Urinary bladder (tissue), 4 donors: Measurements from ENCODE around the gene LGALS9B. TPM values are rescaled to one million over a fixed set of nuclear protein-coding genes. Genes with fewer than 3 reads are reported as not detected.
"Not testable (repeated sequence)": the region's sequence is repeated elsewhere in the genome, so short reads cannot be mapped to it uniquely, and the experiment has no call there.

Experiments used
- DNase-seq: peaks from one replicate; pipeline ENCODE4 v3.0.0-alpha.2; 2015; ENCODE audit errors: extremely low spot score
- H3K27ac ChIP-seq: one replicate; pipeline ENCODE4 v1.5.1; 2013; ENCODE audit warnings: low read depth, mild to moderate bottlenecking, moderate library complexity
- H3K36me3 ChIP-seq: one replicate; pipeline ENCODE4 v1.6.1; 2013; ENCODE audit warnings: mild to moderate bottlenecking, moderate library complexity; ENCODE audit not compliant: insufficient read depth
- H3K4me1 ChIP-seq: one replicate; pipeline ENCODE4 v1.6.1; 2013; ENCODE audit warnings: mild to moderate bottlenecking, moderate library complexity; ENCODE audit not compliant: insufficient read depth
- H3K4me3 ChIP-seq: one replicate; pipeline ENCODE4 v1.5.1; 2013; ENCODE audit warnings: low read depth, low read length
- WGBS: extraction: QIAGEN DNeasy Blood & Tissue Kit; methylation state at CpG from one replicate; pipeline ENCODE4 v1.1.7; 2013; 5-methylcytosine and 5-hydroxymethylcytosine counted together
- polyA plus RNA-seq: library from polyadenylated mRNA; stranded (reverse); fragments of 200-250 nt; gene quantifications from one replicate; pipeline ENCODE4 v1.2.3, GENCODE V29; 2013
- small RNA-seq: library from RNA; depleted of rRNA; stranded (forward); fragments of <200 nt; gene quantifications from one replicate; pipeline ENCODE3, GENCODE V24; 2014
- total RNA-seq: library from RNA; depleted of rRNA; stranded (reverse); fragments of >200 nt; gene quantifications from one replicate; pipeline ENCODE4 v1.2.3, GENCODE V29; 2014
- donor health status: healthy with polysubstance abuse.
- donor health status: healthy.

LGALS9B gene
- total and polyA plus RNA-seq, 2 donors, result not detected

DNA sequence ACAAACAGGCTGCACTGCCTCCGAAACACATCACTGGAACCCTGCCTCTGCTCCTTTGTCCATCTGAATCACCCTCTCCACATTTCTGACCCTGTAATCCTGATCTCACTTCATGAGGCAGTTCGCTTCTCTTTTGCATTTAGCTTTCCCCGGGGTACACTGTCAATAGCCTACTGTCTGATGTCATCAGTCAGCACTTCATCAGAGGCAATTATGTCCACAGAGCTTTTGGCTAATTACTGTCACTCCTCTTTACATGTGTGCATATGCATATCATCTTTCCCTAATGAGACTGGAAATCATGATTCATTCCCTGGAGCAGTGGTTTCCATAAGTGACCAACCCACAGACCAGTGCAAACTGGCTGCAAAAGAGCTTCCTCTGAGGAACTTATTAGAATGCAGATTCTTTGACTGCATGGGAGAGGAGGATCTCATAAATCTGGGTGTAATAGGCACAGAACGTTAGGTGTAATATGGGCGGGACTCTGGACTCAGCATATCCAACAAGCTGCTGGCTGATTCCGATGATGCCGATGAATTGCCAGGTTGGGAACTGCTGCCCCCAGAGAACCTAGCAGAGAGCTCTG is 49.8 kb downstream of the LGALS9B start:
- not testable (repeated sequence) for H3K36me3 ChIP-seq, DNase-seq, H3K27ac ChIP-seq, H3K4me1 ChIP-seq, H3K4me3 ChIP-seq
- WGBS, result 95% methylated on average over 4 of the region's 7 CpGs

DNA sequence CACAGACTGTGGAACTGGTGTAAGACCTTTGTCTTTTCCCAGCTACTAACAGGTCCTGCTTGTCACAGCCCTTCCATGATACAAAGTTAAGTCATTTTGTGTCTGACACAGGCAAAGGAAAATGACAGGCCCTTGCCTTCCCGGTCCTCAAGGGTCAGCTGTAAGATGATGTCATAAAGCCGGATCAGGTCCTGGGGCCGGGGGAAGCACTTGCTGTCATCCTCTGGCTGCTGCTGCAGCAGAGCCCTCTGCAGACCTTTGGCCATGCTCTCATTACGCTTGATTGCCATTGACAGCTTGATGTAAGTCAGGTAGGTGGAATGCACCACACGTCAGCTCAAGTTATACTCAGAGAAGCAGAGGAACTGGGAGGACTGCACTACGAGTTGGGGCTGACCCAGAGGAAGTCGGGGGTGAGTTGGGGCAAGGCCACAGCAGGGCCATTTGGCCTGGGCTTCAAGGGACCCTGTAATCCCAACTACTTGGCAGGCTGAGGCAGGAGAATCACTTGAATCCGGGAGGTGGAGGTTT is 50.9 kb downstream of the LGALS9B start:
- DNase-seq, H3K4me1 ChIP-seq, H3K4me3 ChIP-seq, H3K27ac ChIP-seq, H3K36me3 ChIP-seq: not testable (repeated sequence)
- 71% methylated on average over 7 of the region's 8 CpGs for WGBS

DNA sequence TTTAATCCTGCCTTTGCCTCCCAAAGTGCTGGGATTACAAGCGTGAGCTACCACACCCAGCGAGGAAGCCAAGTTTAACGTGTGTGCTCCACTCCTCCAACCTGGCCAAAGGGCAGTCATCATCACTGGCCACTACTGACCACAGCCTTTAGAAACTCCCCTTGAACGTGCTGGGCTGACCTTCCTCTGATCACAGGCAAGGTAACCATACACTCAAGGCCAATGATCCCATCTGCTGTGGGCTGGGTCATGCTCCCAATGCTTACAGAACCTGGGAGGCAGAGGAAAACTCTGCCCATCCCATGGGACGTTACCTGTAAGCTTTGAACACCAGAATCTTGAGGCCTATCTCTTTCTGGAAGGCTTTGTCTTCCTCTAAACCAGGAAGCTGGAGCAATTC is 51.9 kb downstream of the LGALS9B start:
- not testable (repeated sequence) for H3K27ac ChIP-seq, DNase-seq, H3K4me3 ChIP-seq, H3K36me3 ChIP-seq, H3K4me1 ChIP-seq
- no CpG with 5 or more reads among the region's 5 CpGs for WGBS

DNA sequence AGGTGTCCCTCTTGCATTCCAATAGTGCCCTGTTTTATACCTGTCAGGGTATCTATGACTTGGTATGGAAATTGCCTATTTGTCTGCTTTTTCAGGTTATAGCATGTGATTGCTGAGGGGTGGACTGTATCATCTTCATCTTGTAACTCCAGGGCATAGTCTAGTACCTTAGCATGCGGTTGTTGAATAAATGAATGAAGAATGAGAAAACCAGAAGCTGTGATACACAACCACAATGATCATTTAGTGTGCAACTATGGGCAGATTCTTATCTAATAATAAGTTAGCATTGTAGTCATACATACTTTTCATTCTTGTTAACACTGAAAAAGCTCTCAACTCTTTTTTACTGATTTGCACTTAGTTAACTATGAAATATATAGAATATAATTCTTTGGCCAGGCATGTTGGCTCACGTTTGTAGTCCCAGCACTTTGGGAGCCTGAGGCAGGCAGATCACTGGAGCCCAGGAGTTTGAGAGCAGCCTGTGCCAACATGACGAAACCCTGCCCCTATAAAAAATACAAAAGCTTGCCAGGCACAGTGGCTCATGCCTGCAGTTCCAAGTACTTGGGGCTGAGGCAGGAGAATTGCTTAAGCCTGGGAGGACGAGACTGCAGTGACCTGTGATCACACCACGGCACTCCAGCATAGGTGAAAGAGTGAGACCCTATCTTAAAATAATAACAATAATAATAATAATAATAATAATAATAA is 65.9 kb downstream of the LGALS9B start:
- not testable (repeated sequence) for H3K4me3 ChIP-seq, H3K27ac ChIP-seq, DNase-seq, H3K36me3 ChIP-seq, H3K4me1 ChIP-seq
- 68% methylated on average over 2 of the region's 5 CpGs for WGBS

DNA sequence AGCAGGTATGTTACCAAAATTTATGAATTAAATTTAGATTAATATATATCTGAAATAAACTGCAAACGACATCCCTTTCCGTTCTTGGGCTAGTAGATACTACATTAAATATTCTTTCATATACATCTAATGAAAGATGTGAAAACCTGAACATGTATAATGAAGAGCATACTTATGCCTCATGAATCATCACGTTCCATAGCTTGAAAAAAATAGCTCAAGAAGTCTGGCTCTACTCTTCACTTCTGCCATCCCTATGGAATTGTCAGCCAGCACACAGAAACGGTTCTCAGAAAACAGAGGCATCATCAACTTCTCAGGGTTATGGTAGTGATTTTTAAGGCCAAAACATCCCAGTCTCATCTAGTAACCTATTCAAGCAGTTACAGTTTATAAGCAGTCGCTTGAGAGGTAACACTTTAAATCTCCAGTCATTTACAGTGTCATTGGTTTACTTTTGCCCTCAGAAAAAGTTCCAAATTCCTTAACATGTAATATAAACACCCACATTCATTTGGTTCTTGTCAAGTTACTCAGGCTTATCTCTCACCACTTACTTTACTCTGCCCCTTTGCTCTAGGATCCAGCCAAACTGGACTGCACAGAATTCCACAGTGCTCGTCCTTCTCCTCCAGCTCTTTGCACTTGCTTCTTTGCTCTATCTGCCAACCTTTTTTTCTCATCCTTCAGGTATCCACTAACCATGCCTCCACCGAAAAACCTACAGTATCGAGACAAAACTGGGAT is 66.6 kb downstream of the LGALS9B start:
- DNase-seq, H3K36me3 ChIP-seq, H3K4me1 ChIP-seq, H3K4me3 ChIP-seq, H3K27ac ChIP-seq: not testable (repeated sequence)
- WGBS, result 70% methylated on average over 5 of the region's 8 CpGs

Small RNA genes within 50 kb of the gene (small RNA-seq; reads per million reads assigned to genes)
- gene YWHAEP3, result not detected

Other genes starting within 250 kb of the LGALS9B start
- not detected for gene CDRT15L2, start 112.2 kb upstream of the LGALS9B start, total RNA-seq
- gene CDRT15L2, start 112.2 kb upstream of the LGALS9B start, polyA plus RNA-seq, result not detected